Muscle layer of duodenum (tissue), 2 donors: Measurements from ENCODE around the gene DENND1A.
"Not testable (repeated sequence)": the region's sequence is repeated elsewhere in the genome, so short reads cannot be mapped to it uniquely, and the experiment has no call there.

ENCODE experiments used
- H3K27ac ChIP-seq: one replicate; pipeline ENCODE4 v1.7.0; 2013; ENCODE audit warnings: mild to moderate bottlenecking, low read length
- H3K27me3 ChIP-seq: one replicate; pipeline ENCODE4 v1.7.0; 2013; ENCODE audit warnings: low read depth, mild to moderate bottlenecking, control low read depth, low read length
- H3K36me3 ChIP-seq, 2 donors: one replicate each; pipeline ENCODE4 v1.7.0; 2013; ENCODE audit warnings: low read length in 2 of 2, control low read depth in 1 of 2, mild to moderate bottlenecking in 1 of 2; ENCODE audit not compliant: insufficient read depth in 2 of 2, control insufficient read depth in 1 of 2
- H3K4me1 ChIP-seq, 2 donors: one replicate each; pipeline ENCODE4 v1.7.0; 2013; ENCODE audit warnings: low read length in 2 of 2, mild to moderate bottlenecking in 2 of 2, control low read depth in 1 of 2, moderate library complexity in 1 of 2; ENCODE audit not compliant: insufficient read depth in 2 of 2, control insufficient read depth in 1 of 2
- H3K4me3 ChIP-seq, 2 donors: one replicate each; pipeline ENCODE4 v1.7.0; 2013; ENCODE audit warnings: low read length in 2 of 2, low read depth in 1 of 2, mild to moderate bottlenecking in 1 of 2
- H3K9me3 ChIP-seq, 2 donors: one replicate each; pipeline ENCODE4 v1.7.0; 2013; ENCODE audit warnings: low read length in 2 of 2, control low read depth in 1 of 2, mild to moderate bottlenecking in 1 of 2; ENCODE audit not compliant: control insufficient read depth in 1 of 2
- donor health status: healthy.

DENND1A gene

GRCh38 chr9:123335193-123335985 is 594.5 kb downstream of the DENND1A start:
- H3K27me3 ChIP-seq, result no peaks in the 10 kb centered on the region
- no peak overlapping the region for H3K27ac ChIP-seq
- no peak overlapping the region for H3K4me3 ChIP-seq

GRCh38 chr9:123334639-123335038 is 595.3 kb downstream of the DENND1A start:
- Histone ChIP-seq H3K27ac (no peak overlapping the region), H3K4me1 (peaks cover 0 to 12% of the 10 kb centered on the region in 2 donors), H3K36me3 (no peaks in the 10 kb centered on the region), H3K27me3 (no peaks in the 10 kb centered on the region), H3K9me3 (no peaks in the 10 kb centered on the region), H3K4me3 (no peak overlapping the region)

More at GRCh38 chr9:123335193-123335985, 594.5 kb downstream of the DENND1A start:
- Histone ChIP-seq H3K36me3 (no peaks in the 10 kb centered on the region), H3K4me1 (peaks cover 0 to 20% of the 10 kb centered on the region in 2 donors), H3K9me3 (no peaks in the 10 kb centered on the region)

GRCh38 chr9:123333058-123333669 is 596.8 kb downstream of the DENND1A start:
- H3K36me3 ChIP-seq, H3K27me3 ChIP-seq, H3K27ac ChIP-seq, H3K4me3 ChIP-seq, H3K9me3 ChIP-seq: not testable (repeated sequence)
- peaks cover 0 to 10% of the 10 kb centered on the region in 2 donors for H3K4me1 ChIP-seq

- no peaks in the 10 kb centered on the region for H3K27me3 ChIP-seq
These were observed 598.4 kb downstream of the DENND1A start for GRCh38 chr9:123331346-123332060.

More at GRCh38 chr9:123331346-123332060, 598.4 kb downstream of the DENND1A start:
- Histone ChIP-seq H3K4me1 (peaks cover 0 to 10% of the 10 kb centered on the region in 2 donors), H3K36me3 (no peaks in the 10 kb centered on the region), H3K9me3 (no peaks in the 10 kb centered on the region), H3K27ac (no peak overlapping the region), H3K4me3 (no peak overlapping the region)
